LNCaP clone FGC (cell line): ENCODE data around the gene FABP6.

Experiments used
- DNase-seq: peaks from one replicate; pipeline ENCODE4 v3.0.0-alpha.2; 2011; ENCODE audit warnings: low read depth
- H3K4me3 ChIP-seq: 2 replicates; pipeline ENCODE4 v1.5.1; 2011; ENCODE audit warnings: mild to moderate bottlenecking, low read depth, low read length, control low read depth
- TF ChIP-seq, protein P1 (sequence below): IDR thresholded peaks from 2 replicates; pipeline ENCODE4 v1.5.1; 2012; ENCODE audit warnings: mild to moderate bottlenecking; ENCODE audit not compliant: control insufficient read depth, insufficient read depth; ENCODE audit errors: extremely low read depth

The FABP6 gene

DNA sequence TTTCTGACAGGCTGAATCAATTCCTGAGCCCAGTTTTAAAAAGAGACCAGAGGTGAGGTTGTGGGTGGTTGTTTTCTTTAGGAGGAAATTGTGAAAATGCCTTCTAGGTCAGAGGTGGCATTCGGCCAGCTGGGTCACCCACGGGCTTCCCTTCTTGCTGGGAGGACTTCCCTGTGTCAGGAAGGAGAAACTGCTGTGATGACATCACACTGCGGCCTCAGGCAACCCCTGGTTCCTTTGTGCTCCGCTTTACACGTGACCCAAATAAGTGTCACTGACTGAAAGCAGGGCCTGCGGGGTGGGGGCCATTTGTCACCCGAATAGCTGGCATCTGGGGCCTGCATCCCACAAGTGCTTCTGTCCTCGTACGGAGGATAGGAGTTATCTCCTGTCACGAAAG, 39.7 kb downstream of the FABP6 start:
- no peak for DNase-seq
- H3K4me3 ChIP-seq, result no peak overlapping the region
- TF ChIP-seq, protein P1, sequence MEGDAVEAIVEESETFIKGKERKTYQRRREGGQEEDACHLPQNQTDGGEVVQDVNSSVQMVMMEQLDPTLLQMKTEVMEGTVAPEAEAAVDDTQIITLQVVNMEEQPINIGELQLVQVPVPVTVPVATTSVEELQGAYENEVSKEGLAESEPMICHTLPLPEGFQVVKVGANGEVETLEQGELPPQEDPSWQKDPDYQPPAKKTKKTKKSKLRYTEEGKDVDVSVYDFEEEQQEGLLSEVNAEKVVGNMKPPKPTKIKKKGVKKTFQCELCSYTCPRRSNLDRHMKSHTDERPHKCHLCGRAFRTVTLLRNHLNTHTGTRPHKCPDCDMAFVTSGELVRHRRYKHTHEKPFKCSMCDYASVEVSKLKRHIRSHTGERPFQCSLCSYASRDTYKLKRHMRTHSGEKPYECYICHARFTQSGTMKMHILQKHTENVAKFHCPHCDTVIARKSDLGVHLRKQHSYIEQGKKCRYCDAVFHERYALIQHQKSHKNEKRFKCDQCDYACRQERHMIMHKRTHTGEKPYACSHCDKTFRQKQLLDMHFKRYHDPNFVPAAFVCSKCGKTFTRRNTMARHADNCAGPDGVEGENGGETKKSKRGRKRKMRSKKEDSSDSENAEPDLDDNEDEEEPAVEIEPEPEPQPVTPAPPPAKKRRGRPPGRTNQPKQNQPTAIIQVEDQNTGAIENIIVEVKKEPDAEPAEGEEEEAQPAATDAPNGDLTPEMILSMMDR, result no peak

- TF ChIP-seq, protein P1, result no peak
- no peak for DNase-seq
- no peak overlapping the region for H3K4me3 ChIP-seq
Observed at GRCh38 chr5:160270704-160271103, 41.4 kb downstream of the FABP6 start.

GRCh38 chr5:160271396-160271795, 42.1 kb downstream of the FABP6 start:
- TF ChIP-seq, protein P1, result no peak
- H3K4me3 ChIP-seq, result no peak overlapping the region
- peak; percentile 39 for DNase-seq

DNA sequence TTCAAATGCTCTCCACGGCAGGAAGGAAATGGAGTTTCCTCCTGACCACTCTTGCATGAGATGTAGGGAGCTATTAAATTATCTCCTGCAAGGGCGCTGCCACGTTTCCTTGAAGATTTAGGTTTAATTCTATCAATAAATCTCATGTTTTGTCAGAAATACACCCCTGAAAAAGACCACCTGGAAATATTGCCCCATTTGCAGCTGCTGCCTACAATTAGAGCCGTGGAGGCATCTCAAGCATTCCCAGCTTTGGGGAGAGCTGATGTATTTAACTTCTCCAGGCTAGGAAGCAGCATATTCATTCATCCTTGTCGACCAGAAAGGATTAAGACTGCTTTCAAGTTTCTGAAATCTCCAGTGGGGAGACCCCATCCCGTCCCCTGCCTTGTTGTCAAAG, 42.5 kb downstream of the FABP6 start:
- no peak for DNase-seq
- TF ChIP-seq, protein P1, result no peak

DNA sequence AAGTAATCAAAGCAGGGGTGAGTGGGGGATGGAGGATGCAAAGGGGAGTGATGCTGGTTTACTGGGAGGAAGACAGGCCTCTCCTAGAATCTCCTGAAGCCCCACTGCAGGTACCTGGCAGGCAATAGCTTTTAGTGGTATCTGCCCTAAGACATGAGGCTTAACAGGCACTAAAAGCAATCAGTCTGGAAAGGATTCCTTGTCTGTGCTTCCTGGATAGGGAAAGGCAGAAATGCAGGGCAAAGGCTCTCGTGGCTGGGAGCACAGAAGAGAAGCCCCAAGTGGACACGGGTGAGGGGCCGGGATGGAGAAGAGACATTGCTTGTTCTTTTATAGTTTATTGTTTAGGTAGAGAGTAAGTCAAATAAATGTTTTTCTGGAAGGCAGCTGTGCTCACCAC, 43.0 kb downstream of the FABP6 start:
- no peak for DNase-seq
- H3K4me3 ChIP-seq, result no peak overlapping the region
- TF ChIP-seq, protein P1, result no peak

More for the DNA sequence above, 42.5 kb downstream of the FABP6 start:
- H3K4me3 ChIP-seq, result no peak overlapping the region

DNA sequence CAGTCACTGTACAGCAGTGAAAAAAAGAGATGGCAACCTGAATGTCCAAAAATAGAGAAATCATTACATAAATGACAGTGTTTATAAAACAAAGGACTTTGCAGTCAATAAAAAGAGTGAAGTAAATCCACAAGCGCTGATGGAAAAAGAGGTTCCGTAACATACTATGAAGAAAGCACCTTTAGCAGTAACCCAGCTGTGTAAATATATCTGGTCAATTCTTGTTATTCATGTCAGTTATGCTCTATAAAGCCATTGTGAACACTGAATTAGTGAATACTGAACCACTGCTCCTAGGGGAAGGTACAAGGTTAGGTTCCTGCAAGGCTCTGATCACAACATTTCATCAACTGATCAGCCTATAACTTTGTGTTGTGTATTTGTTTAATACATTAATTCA, 43.6 kb downstream of the FABP6 start:
- TF ChIP-seq, protein P1, result no peak

GRCh38 chr5:160274483-160274931, 45.2 kb downstream of the FABP6 start:
- DNase-seq, result no peak
- H3K4me3 ChIP-seq, result no peak overlapping the region
- TF ChIP-seq, protein P1, result no peak

More for the DNA sequence above, 43.6 kb downstream of the FABP6 start:
- no peak for DNase-seq
- no peak overlapping the region for H3K4me3 ChIP-seq
